SH-SY5Y (cell line): ENCODE results near the gene RTP5.

Source experiments
- GATA2 ChIP-seq: IDR thresholded peaks from 2 replicates; pipeline ENCODE4 v1.6.1; 2011; ENCODE audit warnings: mild to moderate bottlenecking, low read depth, low read length
- GATA3 ChIP-seq: IDR thresholded peaks from 2 replicates; pipeline ENCODE4 v1.6.1; 2011; ENCODE audit warnings: low read depth, mild to moderate bottlenecking, low read length, moderate library complexity

- no peak for TF ChIP-seq GATA2
- TF ChIP-seq GATA3, result no peak
These were observed 11.9 kb upstream of the RTP5 start for GRCh38 chr2:241857572-241858121.
